Head of caudate nucleus (tissue), 42 donors: ENCODE measurements around the gene UACA.
"Not testable (repeated sequence)": the region's sequence is repeated elsewhere in the genome, so short reads cannot be mapped to it uniquely, and the experiment has no call there.

ENCODE experiments used
- DNase-seq, 42 donors: peaks; one replicate each; pipeline versions ENCODE4 v3.0.0 to v3.0.0-alpha.2; 2020 to 2021; ENCODE audit warnings: mixed read lengths in 7 of 42
- intact Hi-C: fragments of 100-400 bp; cut with DNase I; formaldehyde crosslinking; loops from one replicate; pipeline ENCODE4 v1.15.0; 2022

Gene UACA

GRCh38 chr15:70616311-70616756, 147.0 kb downstream of the UACA start:
- DNase-seq, intact Hi-C loops: not testable (repeated sequence)

GRCh38 chr15:70615435-70616310, 147.7 kb downstream of the UACA start:
- no peak for DNase-seq
- intact Hi-C loops: no loop called here

GRCh38 chr15:70614221-70614620, 149.1 kb downstream of the UACA start:
- intact Hi-C loops: no loop called here

GRCh38 chr15:70613271-70613670, 150.1 kb downstream of the UACA start:
- intact Hi-C loops: no loop called here
- DNase-seq: no peak

More at GRCh38 chr15:70614221-70614620, 149.1 kb downstream of the UACA start:
- DNase-seq: no peak

- no peak for DNase-seq
- intact Hi-C loops: no loop called here
These were observed 152.1 kb downstream of the UACA start for GRCh38 chr15:70611286-70611685.

- no peak for DNase-seq
- intact Hi-C loops: no loop called here
These were observed 152.8 kb downstream of the UACA start for GRCh38 chr15:70610541-70610940.

- intact Hi-C loops: no loop called here
These were observed 153.5 kb downstream of the UACA start for GRCh38 chr15:70609889-70610288.

GRCh38 chr15:70608144-70608543, 155.2 kb downstream of the UACA start:
- peak in 1 of 42 donors; percentile 33 for DNase-seq
- intact Hi-C loops: no loop called here

More at GRCh38 chr15:70609889-70610288, 153.5 kb downstream of the UACA start:
- no peak for DNase-seq

- DNase-seq: peak; percentile 24 to 86 (median 70)
- intact Hi-C loops: no loop called here
These were observed 157.6 kb downstream of the UACA start for GRCh38 chr15:70605606-70606410.

GRCh38 chr15:70604666-70605315, 158.6 kb downstream of the UACA start:
- peak in 33 of 42 donors; percentile 8 to 68 (median 40) for DNase-seq
- intact Hi-C loops: no loop called here
